ENCODE measurements around the gene PTGES3.

DNA sequence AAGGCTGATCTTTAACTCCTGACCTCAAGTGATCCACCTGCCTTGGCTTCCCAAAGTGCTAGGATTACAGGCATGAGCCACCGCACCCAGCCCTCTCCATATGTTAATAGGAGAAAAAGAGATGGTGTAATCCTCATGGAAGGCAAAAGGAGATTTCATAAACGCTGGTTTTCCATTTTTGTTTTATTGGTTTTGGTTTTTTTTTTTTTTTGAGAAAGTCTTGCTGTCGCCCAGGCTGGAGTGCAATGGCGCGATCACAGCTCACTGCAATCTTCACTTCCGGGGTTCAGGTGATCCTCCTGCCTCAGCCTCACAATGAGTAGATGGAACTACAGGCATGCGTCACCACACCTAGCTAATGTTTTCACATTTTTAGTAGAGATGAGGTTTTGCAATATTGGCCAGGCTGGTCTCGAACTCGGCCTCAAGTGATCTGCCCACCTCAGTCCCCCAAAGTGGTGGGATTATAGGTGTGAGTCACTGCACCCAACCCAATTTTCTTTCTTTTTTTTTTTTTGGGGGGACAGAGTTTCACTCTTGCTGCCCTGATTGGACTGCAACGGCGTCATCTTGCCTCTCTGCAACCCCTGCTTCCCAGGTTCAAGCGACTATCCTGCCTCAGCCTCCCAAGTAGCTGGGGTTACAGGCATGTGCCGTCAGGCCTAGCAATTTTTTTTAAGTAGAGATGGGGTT, 8.1 kb downstream of the PTGES3 start:
- no peak for TF ChIP-seq EZH2 (IDR thresholded peaks at IDR 0.05; ENCODE audit: borderline replicate concordance, low read length)
- TF ChIP-seq, protein P1, sequence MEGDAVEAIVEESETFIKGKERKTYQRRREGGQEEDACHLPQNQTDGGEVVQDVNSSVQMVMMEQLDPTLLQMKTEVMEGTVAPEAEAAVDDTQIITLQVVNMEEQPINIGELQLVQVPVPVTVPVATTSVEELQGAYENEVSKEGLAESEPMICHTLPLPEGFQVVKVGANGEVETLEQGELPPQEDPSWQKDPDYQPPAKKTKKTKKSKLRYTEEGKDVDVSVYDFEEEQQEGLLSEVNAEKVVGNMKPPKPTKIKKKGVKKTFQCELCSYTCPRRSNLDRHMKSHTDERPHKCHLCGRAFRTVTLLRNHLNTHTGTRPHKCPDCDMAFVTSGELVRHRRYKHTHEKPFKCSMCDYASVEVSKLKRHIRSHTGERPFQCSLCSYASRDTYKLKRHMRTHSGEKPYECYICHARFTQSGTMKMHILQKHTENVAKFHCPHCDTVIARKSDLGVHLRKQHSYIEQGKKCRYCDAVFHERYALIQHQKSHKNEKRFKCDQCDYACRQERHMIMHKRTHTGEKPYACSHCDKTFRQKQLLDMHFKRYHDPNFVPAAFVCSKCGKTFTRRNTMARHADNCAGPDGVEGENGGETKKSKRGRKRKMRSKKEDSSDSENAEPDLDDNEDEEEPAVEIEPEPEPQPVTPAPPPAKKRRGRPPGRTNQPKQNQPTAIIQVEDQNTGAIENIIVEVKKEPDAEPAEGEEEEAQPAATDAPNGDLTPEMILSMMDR (IDR thresholded peaks at IDR 0.05; ENCODE audit: low read length): no peak

Data from OCI-LY1 (cell line).